ENCODE data around the gene SDK2. TPM values are rescaled to one million over a fixed set of nuclear protein-coding genes. Genes with fewer than 3 reads are reported as not detected.

SDK2 gene
- total RNA-seq, 1 donor from 2014 or later, result 31.8 TPM

GRCh38 chr17:73516431-73516830, 127.8 kb downstream of the SDK2 start:
- H3K27me3 Mint-ChIP-seq (ENCODE audit: low read depth), result peaks cover 3% of the 10 kb centered on the region
- no peak for DNase-seq (ENCODE audit: low spot score in 2 of 2, unreplicated experiment in 2 of 2)
- H3K27ac Mint-ChIP-seq, result no peak overlapping the region
- TF ChIP-seq CTCF (IDR thresholded peaks at IDR 0.05; ENCODE audit: unreplicated experiment), result no peak
- H3K36me3 Mint-ChIP-seq, result no peaks in the 10 kb centered on the region
- peaks cover 4% of the 10 kb centered on the region for H3K4me1 Mint-ChIP-seq
- H3K9me3 Mint-ChIP-seq, result peaks cover 4% of the 10 kb centered on the region
- no peak overlapping the region for H3K4me3 Mint-ChIP-seq

- DNase-seq (ENCODE audit: low spot score in 2 of 2, unreplicated experiment in 2 of 2), result no peak
- TF ChIP-seq CTCF (IDR thresholded peaks at IDR 0.05; ENCODE audit: unreplicated experiment), result no peak
- Mint-ChIP-seq H3K9me3 (peaks cover 4% of the 10 kb centered on the region), H3K4me1 (no peaks in the 10 kb centered on the region), H3K27ac (no peak overlapping the region), H3K4me3 (no peak overlapping the region), H3K36me3 (no peaks in the 10 kb centered on the region), H3K27me3 (ENCODE audit: low read depth) (peaks cover 3% of the 10 kb centered on the region)
These were observed 129.9 kb downstream of the SDK2 start for GRCh38 chr17:73514146-73514863.

- TF ChIP-seq CTCF (IDR thresholded peaks at IDR 0.05; ENCODE audit: unreplicated experiment), result no peak
- DNase-seq (ENCODE audit: low spot score in 2 of 2, unreplicated experiment in 2 of 2), result no peak
- H3K36me3 Mint-ChIP-seq, result no peaks in the 10 kb centered on the region
- H3K27me3 Mint-ChIP-seq (ENCODE audit: low read depth), result peaks cover 5% of the 10 kb centered on the region
- H3K9me3 Mint-ChIP-seq, result peaks cover 4% of the 10 kb centered on the region
- H3K27ac Mint-ChIP-seq, result no peak overlapping the region
- H3K4me3 Mint-ChIP-seq, result no peak overlapping the region
- no peaks in the 10 kb centered on the region for H3K4me1 Mint-ChIP-seq
These were observed 130.8 kb downstream of the SDK2 start for GRCh38 chr17:73513426-73513825.

DNA sequence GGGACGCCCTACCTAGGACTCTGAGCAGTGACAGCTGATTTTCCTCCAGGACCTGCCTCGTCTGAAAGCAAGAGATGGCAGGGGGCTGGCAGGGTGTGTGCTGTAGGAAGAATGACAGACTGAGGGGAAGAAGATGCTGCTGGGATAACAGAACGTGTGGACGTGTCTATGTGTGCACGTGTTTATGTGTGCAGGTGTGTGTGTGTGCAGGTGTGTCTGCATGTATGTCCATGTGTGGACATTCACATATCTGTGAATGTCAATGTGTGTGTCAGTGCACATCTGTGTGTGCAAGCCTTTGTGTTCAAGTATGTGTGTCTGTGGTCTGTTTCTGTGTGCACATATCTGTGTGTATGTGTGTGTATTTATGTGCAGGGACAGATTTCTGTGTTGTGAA, 132.5 kb downstream of the SDK2 start:
- Mint-ChIP-seq H3K4me1 (peaks cover 8% of the 10 kb centered on the region), H3K27ac (no peak overlapping the region), H3K27me3 (ENCODE audit: low read depth) (peaks cover 11% of the 10 kb centered on the region), H3K4me3 (no peak overlapping the region), H3K36me3 (no peaks in the 10 kb centered on the region), H3K9me3 (peaks cover 4% of the 10 kb centered on the region)
- no peak for TF ChIP-seq CTCF (IDR thresholded peaks at IDR 0.05; ENCODE audit: unreplicated experiment)
- DNase-seq (ENCODE audit: low spot score in 2 of 2, unreplicated experiment in 2 of 2), result no peak

DNA sequence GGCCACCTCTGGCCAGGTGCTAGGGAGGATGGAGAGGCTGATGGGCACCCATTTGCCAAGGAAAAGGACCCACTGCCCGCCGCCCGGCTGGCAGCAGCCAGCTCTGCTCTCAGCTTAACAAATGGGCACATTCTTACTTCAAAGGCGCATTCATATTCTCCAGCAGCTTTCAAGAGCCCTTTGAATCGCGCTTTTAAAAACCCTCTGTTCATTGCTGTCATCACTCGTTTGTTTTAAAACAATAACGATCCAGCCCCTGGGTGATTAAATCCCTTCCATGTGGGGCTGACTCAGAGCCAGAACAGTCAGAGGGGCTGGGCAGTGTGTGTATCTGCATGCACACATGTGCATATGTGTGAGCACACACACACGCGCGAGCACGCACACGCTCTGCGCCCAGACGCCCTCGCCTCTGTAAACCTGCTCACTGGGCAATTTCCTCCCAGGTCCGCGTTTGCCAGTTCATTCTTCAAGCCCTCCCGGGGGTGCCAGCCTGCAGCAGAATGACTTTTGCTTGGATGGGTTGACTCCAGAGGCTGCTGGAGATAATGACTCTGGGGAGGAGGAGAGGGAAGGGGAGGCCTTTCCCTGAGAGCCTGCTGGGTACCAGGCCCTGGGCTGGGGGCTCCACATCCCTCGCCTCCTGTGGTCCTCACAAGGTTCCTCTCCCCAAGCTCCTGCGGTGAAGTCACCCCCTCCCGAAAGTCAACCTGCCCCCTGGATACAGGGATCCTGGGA, 133.1 kb downstream of the SDK2 start:
- H3K4me1 Mint-ChIP-seq, result peaks cover 14% of the 10 kb centered on the region

More for the DNA sequence above, 133.1 kb downstream of the SDK2 start:
- Mint-ChIP-seq H3K27me3 (ENCODE audit: low read depth) (peaks cover 11% of the 10 kb centered on the region), H3K27ac (no peak overlapping the region), H3K36me3 (no peaks in the 10 kb centered on the region), H3K9me3 (peaks cover 4% of the 10 kb centered on the region), H3K4me3 (no peak overlapping the region)
- no peak for DNase-seq (ENCODE audit: low spot score in 2 of 2, unreplicated experiment in 2 of 2)
- TF ChIP-seq CTCF (IDR thresholded peaks at IDR 0.05; ENCODE audit: unreplicated experiment), result no peak

Measured in mesothelial cell of epicardium (in vitro differentiated cells).